H9 (cell line): ENCODE measurements around the gene DOK6. TPM values are rescaled to one million over a fixed set of nuclear protein-coding genes. Genes with fewer than 3 reads are reported as not detected.

ENCODE experiments used
- DNase-seq: peaks from one replicate; pipeline ENCODE4 v3.0.0-alpha.2; 2017
- H2AFZ ChIP-seq: one replicate; pipeline ENCODE4 v1.6.1; 2013; ENCODE audit warnings: mild to moderate bottlenecking, low read length, control low read depth, moderate library complexity
- H2AK5ac ChIP-seq: 2 replicates; pipeline ENCODE4 v1.6.1; 2013; ENCODE audit warnings: low read length, control low read depth, mixed read lengths; ENCODE audit not compliant: insufficient read length
- H2BK120ac ChIP-seq: one replicate; pipeline ENCODE4 v1.6.1; 2013; ENCODE audit warnings: low read depth, mild to moderate bottlenecking, low read length, control low read depth, inconsistent platforms; ENCODE audit not compliant: poor library complexity, severe bottlenecking
- H2BK12ac ChIP-seq: 2 replicates; pipeline ENCODE4 v1.6.1; 2013; ENCODE audit warnings: low read length, control low read depth, mixed read lengths, low read depth; ENCODE audit not compliant: insufficient read length
- H2BK15ac ChIP-seq: 2 replicates; pipeline ENCODE4 v1.6.1; 2013; ENCODE audit warnings: low read depth, low read length, control low read depth
- H2BK20ac ChIP-seq: one replicate; pipeline ENCODE4 v1.6.1; 2013; ENCODE audit warnings: low read depth, mild to moderate bottlenecking, low read length, control low read depth, inconsistent platforms; ENCODE audit not compliant: poor library complexity, severe bottlenecking
- H2BK5ac ChIP-seq: 2 replicates; pipeline ENCODE4 v1.6.1; 2013; ENCODE audit warnings: low read length, control low read depth, mixed read lengths; ENCODE audit not compliant: insufficient read length
- H3K14ac ChIP-seq: 2 replicates; pipeline ENCODE4 v1.6.1; 2013; ENCODE audit warnings: low read length, control low read depth; ENCODE audit not compliant: insufficient read depth
- H3K18ac ChIP-seq: 2 replicates; pipeline ENCODE4 v1.6.1; 2013; ENCODE audit warnings: low read depth, mild to moderate bottlenecking, mixed read lengths, low read length, control low read depth; ENCODE audit not compliant: insufficient read length
- H3K23ac ChIP-seq: 2 replicates; pipeline ENCODE4 v1.6.1; 2013; ENCODE audit warnings: low read length, control low read depth, mixed read lengths, low read depth; ENCODE audit not compliant: insufficient read length
- H3K23me2 ChIP-seq: 2 replicates; pipeline ENCODE4 v1.6.1; 2013; ENCODE audit warnings: low read depth, mild to moderate bottlenecking, mixed read lengths, low read length, control low read depth; ENCODE audit not compliant: insufficient read length, poor library complexity, severe bottlenecking
- H3K27ac ChIP-seq: 2 replicates; pipeline ENCODE4 v1.5.1; 2013; ENCODE audit warnings: low read length, control low read depth, mixed read lengths, low read depth; ENCODE audit not compliant: insufficient read length
- H3K27me3 ChIP-seq: 2 replicates; pipeline ENCODE4 v1.6.1; 2013; ENCODE audit warnings: low read length, control low read depth, inconsistent platforms; ENCODE audit not compliant: insufficient read depth
- H3K4ac ChIP-seq: 2 replicates; pipeline ENCODE4 v1.6.1; 2013; ENCODE audit warnings: low read depth, mild to moderate bottlenecking, control low read depth, inconsistent platforms, low read length, moderate library complexity
- H3K4me1 ChIP-seq: 2 replicates; pipeline ENCODE4 v1.6.1; 2013; ENCODE audit warnings: low read length, control low read depth, inconsistent platforms; ENCODE audit not compliant: insufficient read depth
- H3K4me2 ChIP-seq: 2 replicates; pipeline ENCODE4 v1.6.1; 2013; ENCODE audit warnings: low read length, control low read depth, mixed read lengths; ENCODE audit not compliant: insufficient read length, insufficient read depth
- H3K56ac ChIP-seq: 2 replicates; pipeline ENCODE4 v1.6.1; 2013; ENCODE audit warnings: low read depth, mild to moderate bottlenecking, mixed read lengths, low read length, control low read depth; ENCODE audit not compliant: insufficient read length
- H3K79me1 ChIP-seq: 2 replicates; pipeline ENCODE4 v1.6.1; 2013; ENCODE audit warnings: low read depth, mild to moderate bottlenecking, moderate library complexity, low read length, control low read depth, inconsistent platforms; ENCODE audit not compliant: insufficient read depth, poor library complexity, severe bottlenecking
- H3K79me2 ChIP-seq: 2 replicates; pipeline ENCODE4 v1.6.1; 2013; ENCODE audit warnings: low read length, control low read depth, inconsistent platforms; ENCODE audit not compliant: insufficient read depth
- H3K9ac ChIP-seq: 2 replicates; pipeline ENCODE4 v1.6.1; 2013; ENCODE audit warnings: low read length, control low read depth, mixed read lengths; ENCODE audit not compliant: insufficient read length; ENCODE audit errors: extremely low read depth
- H3K9me3 ChIP-seq: one replicate; pipeline ENCODE4 v1.6.1; 2013; ENCODE audit warnings: low read depth, low read length, inconsistent platforms; ENCODE audit not compliant: control insufficient read depth
- H3T11ph ChIP-seq: one replicate; pipeline ENCODE4 v1.6.1; 2013; ENCODE audit warnings: mild to moderate bottlenecking, low read length, control low read depth, inconsistent platforms
- H4K20me1 ChIP-seq: one replicate; pipeline ENCODE4 v1.6.1; 2013; ENCODE audit not compliant: control insufficient read depth, insufficient read length, insufficient read depth
- H4K5ac ChIP-seq: 2 replicates; pipeline ENCODE4 v1.6.1; 2013; ENCODE audit warnings: low read depth, mild to moderate bottlenecking, mixed read lengths, low read length, control low read depth; ENCODE audit not compliant: insufficient read length
- H4K8ac ChIP-seq: replicated peaks from 2 replicates; pipeline ENCODE4 v1.6.1; 2013; ENCODE audit warnings: low read length, control low read depth, mixed read lengths, low read depth; ENCODE audit not compliant: insufficient read length
- H4K91ac ChIP-seq: 2 replicates; pipeline ENCODE4 v1.6.1; 2013; ENCODE audit warnings: low read depth, mild to moderate bottlenecking, moderate library complexity, mixed read lengths, low read length, control low read depth; ENCODE audit not compliant: insufficient read length
- H3K27ac Mint-ChIP-seq, 3 experiments: 2 replicates in 2 of 3; 3 replicates in 1 of 3; pipeline ENCODE4 v1.8.0; 2020 to 2021; ENCODE audit warnings: mixed read lengths in 3 of 3, mild to moderate bottlenecking in 1 of 3, moderate library complexity in 1 of 3
- H3K27me3 Mint-ChIP-seq: 2 replicates; pipeline ENCODE4 v1.8.0; 2021; ENCODE audit warnings: low read depth, mild to moderate bottlenecking, moderate library complexity, mixed read lengths
- H3K36me3 Mint-ChIP-seq, 3 experiments: 2 replicates in 2 of 3; 3 replicates in 1 of 3; pipeline ENCODE4 v1.8.0; 2020 to 2021; ENCODE audit warnings: low read depth in 3 of 3, mixed read lengths in 3 of 3; ENCODE audit not compliant: insufficient read depth in 1 of 3
- H3K4me1 Mint-ChIP-seq, 2 experiments: 2 replicates each; pipeline ENCODE4 v1.8.0; 2020; ENCODE audit warnings: mixed read lengths in 2 of 2
- H3K4me3 Mint-ChIP-seq, 2 experiments: 2 replicates in 1 of 2; 3 replicates in 1 of 2; pipeline ENCODE4 v1.8.0; 2020 to 2021; ENCODE audit warnings: mild to moderate bottlenecking in 2 of 2, mixed read lengths in 2 of 2, moderate library complexity in 1 of 2
- H3K9me3 Mint-ChIP-seq, 2 experiments: 2 replicates in 1 of 2; 3 replicates in 1 of 2; pipeline ENCODE4 v1.8.0; 2020; ENCODE audit warnings: mild to moderate bottlenecking in 2 of 2, mixed read lengths in 2 of 2, moderate library complexity in 1 of 2
- WGBS: extraction: QIAGEN DNeasy Blood & Tissue Kit; methylation state at CpG from one replicate; pipeline ENCODE4 v1.1.7; 2013; ENCODE audit warnings: missing lambda C conversion rate, low lambda C conversion rate, mixed read lengths; ENCODE audit not compliant: insufficient read length; ENCODE audit errors: extremely low coverage; 5-methylcytosine and 5-hydroxymethylcytosine counted together
- total RNA-seq: library from RNA; stranded (reverse); gene quantifications from 2 replicates; pipeline ENCODE4 v1.2.1, GENCODE V29; 2021
- TF ChIP-seq, protein P1 (sequence below): fragments of 200-600 bp; sonication (generic); conservative IDR thresholded peaks from 3 replicates; pipeline ENCODE4 v1.8.0; 2021; ENCODE audit warnings: antibody characterized with exemption, mild to moderate bottlenecking

DOK6 gene
- total RNA-seq, 1 experiment from 2014 or later, result 0.20 TPM

DNA sequence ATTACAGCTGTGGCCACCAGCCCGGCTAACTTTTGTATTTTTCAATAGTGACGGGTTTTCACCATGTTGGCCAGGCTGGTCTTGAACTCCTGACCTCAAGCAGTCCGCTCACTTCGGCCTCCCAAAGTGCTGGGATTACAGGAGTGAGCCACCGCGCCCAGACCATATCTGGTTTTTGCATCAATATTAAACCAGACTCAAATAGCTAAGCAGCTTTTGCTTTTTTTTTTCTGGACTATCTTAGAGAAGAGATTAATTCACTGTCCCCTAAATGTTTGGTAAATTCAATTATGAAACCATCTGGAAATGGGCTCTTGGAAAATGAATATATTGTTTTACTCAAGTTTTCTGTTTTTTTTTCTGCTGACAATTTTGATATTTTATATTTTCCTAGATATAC, 183.7 kb downstream of the DOK6 start:
- Histone ChIP-seq H3K27me3 (no peaks in the 10 kb centered on the region), H3K4me2 (no peak overlapping the region), H3T11ph (no peak overlapping the region), H3K23me2 (no peaks in the 10 kb centered on the region), H2BK20ac (no peak overlapping the region), H3K79me2 (no peaks in the 10 kb centered on the region), H4K20me1 (no peaks in the 10 kb centered on the region), H4K8ac (no peak overlapping the region), H3K4me1 (no peaks in the 10 kb centered on the region), H2BK12ac (no peak overlapping the region), H3K4ac (no peak overlapping the region), H2AFZ (no peak overlapping the region), H2BK5ac (no peak overlapping the region), H3K9me3 (no peaks in the 10 kb centered on the region), H2BK15ac (no peak overlapping the region), H2AK5ac (no peak overlapping the region), H3K9ac (no peak overlapping the region), H3K18ac (no peak overlapping the region), H3K27ac (no peak overlapping the region), H3K56ac (no peak overlapping the region), H4K91ac (no peak overlapping the region), H3K23ac (no peak overlapping the region), H4K5ac (no peak overlapping the region), H3K79me1 (no peaks in the 10 kb centered on the region), H2BK120ac (no peak overlapping the region), H3K14ac (no peak overlapping the region)
- H3K27me3 Mint-ChIP-seq, result no peaks in the 10 kb centered on the region
- no peak overlapping the region for H3K4me3 Mint-ChIP-seq
- TF ChIP-seq, protein P1, sequence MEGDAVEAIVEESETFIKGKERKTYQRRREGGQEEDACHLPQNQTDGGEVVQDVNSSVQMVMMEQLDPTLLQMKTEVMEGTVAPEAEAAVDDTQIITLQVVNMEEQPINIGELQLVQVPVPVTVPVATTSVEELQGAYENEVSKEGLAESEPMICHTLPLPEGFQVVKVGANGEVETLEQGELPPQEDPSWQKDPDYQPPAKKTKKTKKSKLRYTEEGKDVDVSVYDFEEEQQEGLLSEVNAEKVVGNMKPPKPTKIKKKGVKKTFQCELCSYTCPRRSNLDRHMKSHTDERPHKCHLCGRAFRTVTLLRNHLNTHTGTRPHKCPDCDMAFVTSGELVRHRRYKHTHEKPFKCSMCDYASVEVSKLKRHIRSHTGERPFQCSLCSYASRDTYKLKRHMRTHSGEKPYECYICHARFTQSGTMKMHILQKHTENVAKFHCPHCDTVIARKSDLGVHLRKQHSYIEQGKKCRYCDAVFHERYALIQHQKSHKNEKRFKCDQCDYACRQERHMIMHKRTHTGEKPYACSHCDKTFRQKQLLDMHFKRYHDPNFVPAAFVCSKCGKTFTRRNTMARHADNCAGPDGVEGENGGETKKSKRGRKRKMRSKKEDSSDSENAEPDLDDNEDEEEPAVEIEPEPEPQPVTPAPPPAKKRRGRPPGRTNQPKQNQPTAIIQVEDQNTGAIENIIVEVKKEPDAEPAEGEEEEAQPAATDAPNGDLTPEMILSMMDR, result no peak
- H3K27ac Mint-ChIP-seq, result no peak overlapping the region
- H3K36me3 Mint-ChIP-seq, result no peaks in the 10 kb centered on the region
- WGBS, result no CpG with 5 or more reads among the region's 6 CpGs
- no peak for DNase-seq
- H3K4me1 Mint-ChIP-seq, result no peaks in the 10 kb centered on the region
- no peaks in the 10 kb centered on the region for H3K9me3 Mint-ChIP-seq
